HG03159 (cell line): ENCODE data around the gene GTF2H4.
"Not testable (repeated sequence)": the region's sequence is repeated elsewhere in the genome, so short reads cannot be mapped to it uniquely, and the experiment has no call there.

Experiments used
- ATAC-seq: cut with Tn5 transposase; IDR thresholded peaks from one replicate; pipeline ENCODE4 v1.9.1; 2021; ENCODE audit warnings: mild to moderate bottlenecking, moderate library complexity; ENCODE audit not compliant: unreplicated experiment

GTF2H4 gene

GRCh38 chr6:30917487-30917886, 9.5 kb downstream of the GTF2H4 start:
- ATAC-seq = no peak

- ATAC-seq = no peak
These were observed 10.7 kb downstream of the GTF2H4 start for GRCh38 chr6:30918670-30919069.

DNA sequence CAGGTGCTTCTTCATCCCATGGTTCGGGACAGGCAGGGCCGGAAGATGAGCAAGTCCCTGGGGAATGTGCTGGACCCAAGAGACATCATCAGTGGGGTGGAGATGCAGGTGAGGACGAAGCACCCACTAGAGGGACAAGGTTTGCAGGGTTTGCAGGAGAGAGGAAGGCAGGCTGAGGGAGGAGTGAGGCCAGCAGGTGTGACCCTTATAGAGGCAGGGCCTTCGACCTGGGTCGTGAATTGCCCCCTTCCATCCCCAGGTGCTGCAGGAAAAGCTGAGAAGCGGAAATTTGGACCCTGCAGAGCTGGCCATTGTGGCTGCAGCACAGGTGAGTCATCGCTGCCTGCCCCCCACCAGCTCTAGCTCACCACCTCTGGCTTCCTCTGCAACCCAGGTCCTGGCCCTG, 14.4 kb downstream of the GTF2H4 start:
- no peak for ATAC-seq

DNA sequence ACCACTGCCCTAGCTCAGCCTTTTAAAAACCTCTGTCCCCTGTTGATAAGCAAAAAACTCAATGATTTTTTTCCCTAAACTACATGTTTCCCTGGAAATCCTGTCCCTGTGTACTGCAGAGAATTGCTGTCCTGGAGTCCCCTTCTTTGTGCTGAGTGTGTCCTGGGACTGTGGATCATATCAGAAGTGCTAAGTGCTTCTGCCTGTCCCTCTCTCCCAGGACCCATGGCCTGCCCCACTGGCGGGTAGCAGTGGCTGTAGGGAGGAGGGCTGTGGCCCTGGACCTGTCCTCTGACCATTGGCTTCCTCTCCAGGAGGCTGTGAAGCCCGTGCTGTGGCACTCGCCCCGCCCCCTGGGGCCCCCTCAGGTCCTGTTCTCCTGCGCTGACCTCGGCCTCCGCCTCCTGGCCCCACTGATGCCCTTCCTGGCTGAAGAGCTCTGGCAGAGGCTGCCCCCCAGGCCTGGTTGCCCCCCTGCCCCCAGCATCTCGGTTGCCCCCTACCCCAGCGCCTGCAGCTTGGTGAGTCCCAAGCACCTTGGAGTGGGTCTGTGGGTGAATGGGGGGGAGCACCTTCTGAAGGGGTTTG, 16.1 kb downstream of the GTF2H4 start:
- ATAC-seq = not testable (repeated sequence)

- ATAC-seq = no peak
These were observed 18.6 kb downstream of the GTF2H4 start for GRCh38 chr6:30926644-30927043.

GRCh38 chr6:30927080-30927479, 19.1 kb downstream of the GTF2H4 start:
- not testable (repeated sequence) for ATAC-seq

- no peak for ATAC-seq
These were observed 20.7 kb downstream of the GTF2H4 start for GRCh38 chr6:30928677-30929076.

DNA sequence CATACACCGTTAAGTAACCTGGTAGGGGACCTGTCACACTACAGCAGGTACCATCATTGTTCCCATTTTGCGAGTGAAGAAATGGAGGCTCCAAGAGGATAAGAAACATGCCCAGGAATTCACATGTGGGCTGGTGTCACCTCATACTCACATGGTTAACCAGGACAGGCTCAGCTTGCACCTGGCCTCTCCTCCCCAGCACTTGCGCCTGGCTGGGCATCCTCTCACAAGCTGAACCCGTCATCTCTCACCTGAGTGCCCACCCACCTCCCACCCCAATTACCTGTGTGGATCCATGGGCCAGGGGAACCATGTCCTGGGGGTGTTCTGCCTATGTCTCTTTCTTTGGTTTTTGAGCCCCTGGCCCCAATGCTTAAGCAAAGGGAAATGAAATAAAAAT, 22.5 kb downstream of the GTF2H4 start:
- no peak for ATAC-seq

GRCh38 chr6:30931272-30931671, 23.3 kb downstream of the GTF2H4 start:
- ATAC-seq = no peak

- ATAC-seq = no peak
These were observed 24.1 kb downstream of the GTF2H4 start, which contains the start of gene SFTA2 for GRCh38 chr6:30931969-30932645. SFTA2 (minus strand) TSS chr6:30932170; CDS start chr6:30932096, 74 bp downstream.

GRCh38 chr6:30932665-30933365, 24.8 kb downstream of the GTF2H4 start:
- no peak for ATAC-seq

- ATAC-seq = no peak
These were observed 27.0 kb downstream of the GTF2H4 start for GRCh38 chr6:30935018-30935417.

GRCh38 chr6:30937265-30937664, 29.3 kb downstream of the GTF2H4 start:
- ATAC-seq = no peak

- ATAC-seq = no peak
These were observed 30.7 kb downstream of the GTF2H4 start for GRCh38 chr6:30938730-30939129.

DNA sequence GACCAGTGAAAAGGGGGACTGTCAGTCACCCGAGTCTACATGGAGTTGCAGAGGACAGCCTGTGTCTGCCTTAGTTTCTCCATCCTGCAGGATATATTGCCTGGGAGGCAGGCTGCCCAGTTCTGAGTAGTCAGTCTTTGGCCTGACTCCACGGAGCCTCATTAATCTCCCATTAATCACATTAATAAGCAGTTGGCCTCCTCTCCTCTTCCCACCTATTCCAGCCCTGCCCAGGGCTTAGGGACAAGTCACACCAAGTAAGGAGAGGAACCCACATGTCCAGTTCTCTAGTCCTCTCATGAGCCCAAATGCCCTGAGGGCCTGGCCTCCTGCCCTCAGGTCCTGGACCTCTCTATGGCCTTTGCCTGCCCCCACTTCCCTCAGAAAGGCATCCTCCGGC, 31.5 kb downstream of the GTF2H4 start:
- no peak for ATAC-seq

DNA sequence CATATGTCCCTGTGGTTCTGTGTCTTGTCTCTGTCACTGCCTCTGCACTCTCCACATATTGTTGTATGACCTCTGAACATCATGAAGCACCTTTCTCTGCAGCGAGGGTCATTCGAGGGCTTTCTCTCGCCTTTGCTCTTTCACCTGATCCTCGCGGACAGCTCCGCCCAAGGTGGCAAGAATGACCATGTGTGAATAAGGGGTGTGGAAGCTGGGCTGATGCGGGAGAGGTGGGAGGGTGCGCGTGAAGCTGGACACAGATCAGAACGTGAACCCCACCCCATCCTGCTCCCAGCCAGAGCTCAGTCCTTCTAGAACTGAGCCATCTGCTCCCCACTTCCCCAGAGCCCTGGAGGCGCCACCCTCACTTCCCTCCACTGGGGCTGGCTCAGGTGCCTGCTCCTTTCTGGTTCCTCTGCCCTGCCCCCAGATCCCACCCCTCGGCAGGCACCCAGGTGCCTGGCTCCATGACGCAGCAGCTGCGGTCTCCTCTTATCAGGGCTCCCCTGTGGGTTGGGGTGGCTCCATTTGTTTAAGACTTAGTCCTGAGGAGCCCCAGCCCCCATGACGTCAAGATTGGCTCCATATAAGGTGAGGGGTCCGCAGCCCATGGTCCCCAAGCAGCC, 32.5 kb downstream of the GTF2H4 start, which contains the start of gene MUCL3:
Gene MUCL3, plus strand, starts transcription at position 613 of the 626 bp plus-strand sequence. CDS start 27 bp downstream, outside the sequence.
- ATAC-seq = no peak

DNA sequence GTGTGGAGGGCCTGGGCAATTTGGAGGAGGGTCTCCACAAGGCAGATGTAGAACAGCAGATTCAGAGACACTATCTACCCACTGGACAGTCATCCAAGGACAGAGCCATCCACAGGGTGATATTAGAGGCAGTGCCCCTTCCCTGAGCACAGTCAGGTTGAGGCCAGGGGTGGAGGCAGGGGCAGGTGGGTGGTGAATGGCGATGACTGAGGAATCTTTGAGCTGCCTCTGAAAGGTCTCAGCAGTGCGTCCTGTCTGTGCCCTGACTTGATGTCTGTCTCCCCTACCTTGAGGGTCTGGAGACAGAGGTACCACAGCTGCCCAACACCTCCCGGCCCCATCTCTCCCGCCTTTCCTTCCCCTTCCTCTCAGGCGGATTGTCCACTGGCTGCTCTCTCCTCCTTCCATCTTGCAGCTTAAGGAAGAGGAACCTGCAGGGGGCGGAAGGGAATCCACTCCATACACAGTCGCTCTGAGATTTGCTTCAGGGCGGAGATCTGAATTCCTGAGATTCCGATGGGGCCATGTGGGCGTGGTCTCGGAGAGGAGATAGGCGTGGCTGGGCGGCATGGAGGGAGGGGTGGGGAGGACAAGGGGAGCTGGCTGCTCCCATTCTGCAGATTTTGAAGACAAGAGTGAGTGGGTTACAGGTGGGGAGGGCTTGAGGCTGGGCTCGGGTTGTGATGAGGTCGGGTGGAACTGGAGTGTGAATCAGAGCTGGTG, 34.5 kb downstream of the GTF2H4 start:
- no peak for ATAC-seq

DNA sequence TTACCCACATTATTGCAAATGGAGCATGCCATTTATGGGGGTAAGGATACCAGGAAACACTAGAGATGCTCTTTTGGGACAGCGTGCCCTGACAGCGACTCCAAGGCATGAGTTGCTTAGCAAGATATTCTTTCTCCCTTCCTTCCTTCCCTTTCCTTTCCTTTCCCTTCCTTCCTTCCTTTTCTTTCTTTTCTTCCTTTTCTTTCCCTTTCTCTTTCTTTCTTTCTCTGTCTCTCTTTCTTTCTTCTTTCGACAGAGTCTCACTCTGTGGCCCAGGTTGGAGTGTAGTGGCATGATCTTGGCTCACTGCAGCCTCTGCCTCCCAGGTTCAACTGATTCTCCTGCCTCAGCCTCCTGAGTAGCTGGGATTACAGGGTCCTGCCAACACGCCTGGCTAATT, 36.0 kb downstream of the GTF2H4 start:
- no peak for ATAC-seq

GRCh38 chr6:30945281-30945680, 37.3 kb downstream of the GTF2H4 start:
- ATAC-seq = no peak

DNA sequence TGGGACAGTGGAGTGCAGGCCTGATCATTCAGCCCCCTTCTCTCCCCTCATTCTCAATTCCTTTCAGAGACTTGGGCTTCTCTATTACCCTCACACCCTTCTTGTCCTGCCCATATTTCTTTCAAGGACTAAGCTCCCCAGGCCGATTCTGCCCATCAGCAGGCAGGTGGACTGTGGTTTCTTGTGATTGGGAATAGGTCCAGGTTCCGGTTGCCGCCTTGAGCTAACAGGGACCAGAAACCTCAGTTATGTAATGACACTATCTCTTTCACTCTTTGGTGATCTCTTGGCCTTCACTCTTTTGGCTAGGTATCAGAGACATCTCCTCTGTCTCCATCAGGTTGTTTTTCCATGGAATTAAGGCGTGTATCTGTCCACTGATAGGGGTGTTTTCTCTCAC, 39.2 kb downstream of the GTF2H4 start:
- no peak for ATAC-seq

DNA sequence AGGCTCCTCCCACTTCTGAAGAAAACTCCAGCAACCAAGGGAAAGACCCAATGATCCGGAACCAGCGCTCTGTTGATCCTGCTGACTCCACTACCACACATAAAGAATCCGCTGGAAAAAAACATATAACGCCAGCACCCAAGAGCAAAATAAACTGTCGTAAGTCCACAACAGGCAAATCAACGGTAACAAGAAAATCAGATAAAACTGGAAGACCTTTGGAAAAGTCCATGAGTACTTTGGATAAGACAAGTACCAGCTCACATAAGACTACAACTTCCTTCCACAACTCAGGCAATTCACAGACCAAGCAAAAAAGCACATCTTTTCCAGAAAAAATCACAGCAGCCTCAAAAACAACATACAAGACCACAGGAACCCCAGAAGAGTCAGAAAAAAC, 40.8 kb downstream of the GTF2H4 start:
- ATAC-seq = no peak
